Thyroid gland (tissue), 4 donors: ENCODE results near the gene INAVA. TPM values are rescaled to one million over a fixed set of nuclear protein-coding genes. Genes with fewer than 3 reads are reported as not detected.

Experiments used
- DNase-seq, 2 donors: peaks; one replicate each; pipeline ENCODE4 v3.0.0-alpha.2; 2019
- H3K27ac ChIP-seq, 3 donors: fragments of 200-600 bp; sonication (generic); 1 replicate in 2 of 3; 2 replicates in 1 of 3; pipeline ENCODE4 v1.5.1; 2016 to 2019; ENCODE audit warnings: mild to moderate bottlenecking in 1 of 3, moderate library complexity in 1 of 3
- H3K27me3 ChIP-seq: fragments of 200-600 bp; sonication (generic); one replicate; pipeline ENCODE4 v1.5.1; 2019
- H3K36me3 ChIP-seq, 2 donors: fragments of 200-600 bp; sonication (generic); one replicate each; pipeline ENCODE4 v1.5.1; 2016 to 2019
- H3K4me1 ChIP-seq, 2 donors: fragments of 200-600 bp; sonication (generic); one replicate each; pipeline ENCODE4 v1.5.1; 2017 to 2019
- H3K4me3 ChIP-seq, 3 donors: fragments of 200-600 bp; sonication (generic); replicated peaks in 1 of 3; 1 replicate in 2 of 3; 2 replicates in 1 of 3; pipeline ENCODE4 v1.5.1; 2016; ENCODE audit warnings: mild to moderate bottlenecking in 1 of 3
- H3K9me3 ChIP-seq: fragments of 200-600 bp; sonication (generic); one replicate; pipeline ENCODE4 v1.5.1; 2017
- CTCF ChIP-seq, 6 experiments: fragments of 200-600 bp in 3 of 6; fragments of 450-650 bp in 3 of 6; sonication (generic) in 3 of 6; IDR thresholded peaks; one replicate each; pipeline ENCODE4 v1.5.1; 2016 to 2019; ENCODE audit warnings: antibody characterized with exemption in 6 of 6, mild to moderate bottlenecking in 2 of 6, inconsistent platforms in 1 of 6, moderate library complexity in 1 of 6
- POLR2A ChIP-seq, 2 donors: fragments of 450-650 bp; IDR thresholded peaks; one replicate each; pipeline ENCODE4 v1.6.1; 2017; ENCODE audit warnings: antibody characterized with exemption in 2 of 2, mild to moderate bottlenecking in 2 of 2, moderate library complexity in 1 of 2
- WGBS, 2 donors: methylation state at CpG; one replicate each; pipeline ENCODE4 v1.1.5; 2017; 5-methylcytosine and 5-hydroxymethylcytosine counted together
- intact Hi-C: fragments of 100-400 bp; cut with DNase I; formaldehyde crosslinking; loops from one replicate; pipeline ENCODE4 v1.15.1; 2023
- total RNA-seq, 4 donors: library from RNA; depleted of rRNA; stranded (reverse); fragments of >200 nt; gene quantifications; one replicate each; pipeline ENCODE4 v1.2.3, GENCODE V29; 2016

INAVA gene
- total RNA-seq, 4 donors from 2014 or later: 0.27 TPM; not detected in 3

- TF ChIP-seq POLR2A (IDR thresholded peaks at IDR 0.05) (no peak), CTCF (IDR thresholded peaks at IDR 0.05) (no peak)
- H3K27ac ChIP-seq: no peak overlapping the region
- no peaks in the 10 kb centered on the region for H3K4me1 ChIP-seq
- H3K9me3 ChIP-seq: no peaks in the 10 kb centered on the region
- peaks cover 22 to 26% of the 10 kb centered on the region in 2 donors for H3K36me3 ChIP-seq
- no peak overlapping the region for H3K4me3 ChIP-seq
- no peaks in the 10 kb centered on the region for H3K27me3 ChIP-seq
- 73 to 79% methylated on average over 2 of the region's 2 CpGs for WGBS, 2 donors
- intact Hi-C loops: no loop called here
- no peak for DNase-seq
Observed at GRCh38 chr1:200856716-200857357, 37.9 kb upstream of the INAVA start.

GRCh38 chr1:200857804-200858203, 36.9 kb upstream of the INAVA start:
- no peak for DNase-seq
- Histone ChIP-seq H3K9me3 (no peaks in the 10 kb centered on the region), H3K36me3 (peaks cover 22 to 27% of the 10 kb centered on the region in 2 donors), H3K4me1 (no peaks in the 10 kb centered on the region), H3K27ac (no peak overlapping the region), H3K4me3 (no peak overlapping the region), H3K27me3 (no peaks in the 10 kb centered on the region)
- WGBS, 2 donors: 84 to 95% methylated on average over 1 of the region's 1 CpG
- intact Hi-C loops: no loop called here
- TF ChIP-seq CTCF (IDR thresholded peaks at IDR 0.05) (no peak), POLR2A (IDR thresholded peaks at IDR 0.05) (no peak)

- peaks cover 11 to 14% of the 10 kb centered on the region in 2 donors for H3K36me3 ChIP-seq
- H3K4me3 ChIP-seq: no peak overlapping the region
- no peak for DNase-seq
- no peak overlapping the region for H3K27ac ChIP-seq
- no peaks in the 10 kb centered on the region for H3K9me3 ChIP-seq
- WGBS, 2 donors: 93 to 95% methylated on average over 2 of the region's 2 CpGs
- no peaks in the 10 kb centered on the region for H3K27me3 ChIP-seq
- intact Hi-C loops: no loop called here
- peaks cover 9 to 11% of the 10 kb centered on the region in 2 donors for H3K4me1 ChIP-seq
- TF ChIP-seq CTCF (IDR thresholded peaks at IDR 0.05) (no peak), POLR2A (IDR thresholded peaks at IDR 0.05) (no peak)
Observed at GRCh38 chr1:200861937-200862647, 32.6 kb upstream of the INAVA start.

- no peak for TF ChIP-seq POLR2A (IDR thresholded peaks at IDR 0.05)
- no peak for TF ChIP-seq CTCF (IDR thresholded peaks at IDR 0.05)
- Histone ChIP-seq H3K4me1 (peaks cover 9 to 12% of the 10 kb centered on the region in 2 donors), H3K36me3 (peaks cover 9 to 11% of the 10 kb centered on the region in 2 donors), H3K9me3 (no peaks in the 10 kb centered on the region), H3K4me3 (no peak overlapping the region), H3K27me3 (no peaks in the 10 kb centered on the region), H3K27ac (no peak overlapping the region)
- WGBS, 2 donors: 84 to 85% methylated on average over 9 of the region's 9 CpGs
- intact Hi-C loops: no loop called here
- DNase-seq: no peak
Observed at GRCh38 chr1:200862713-200863415, 31.8 kb upstream of the INAVA start.
